NT2/D1 (cell line): ENCODE data around the gene ANKRD31.

Source experiments
- SUZ12 ChIP-seq: IDR thresholded peaks from 2 replicates; pipeline ENCODE4 v1.6.1; 2011; ENCODE audit not compliant: insufficient read length, insufficient read depth; ENCODE audit errors: extremely low read depth
- YY1 ChIP-seq: IDR thresholded peaks from 2 replicates; pipeline ENCODE4 v1.6.1; 2011; ENCODE audit not compliant: insufficient read length, insufficient read depth

GRCh38 chr5:75168026-75168735 lies 68.5 kb downstream of the ANKRD31 start:
- TF ChIP-seq YY1 (no peak), SUZ12 (no peak)
